ENCODE data around the gene MELK. TPM values are rescaled to one million over a fixed set of nuclear protein-coding genes. Genes with fewer than 3 reads are reported as not detected.

MELK gene
- total RNA-seq, 2 experiments from 2014 or later = 53.9 to 55.3 TPM

DNA sequence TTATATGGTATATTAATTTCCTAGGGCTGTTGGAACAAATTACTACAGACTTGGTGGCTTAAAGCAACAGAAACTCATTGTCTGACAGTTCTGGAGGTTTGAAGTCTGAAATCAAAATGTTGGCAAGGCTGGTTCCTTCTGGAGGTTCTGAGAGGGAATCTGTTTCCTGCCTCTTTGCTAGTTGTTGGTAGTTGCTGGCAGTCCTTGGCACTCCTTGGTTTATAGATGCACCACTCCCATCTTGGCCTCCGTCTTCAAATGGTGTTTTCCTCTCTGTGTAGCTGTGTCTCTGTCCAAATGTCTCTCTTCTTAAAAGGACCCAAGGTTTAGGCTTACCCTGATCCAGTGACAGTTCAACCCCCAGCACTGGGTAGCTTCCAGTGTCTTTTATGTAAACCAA, 17.5 kb downstream of the MELK start:
- Mint-ChIP-seq H3K4me1 (ENCODE audit: low read depth) (no peaks in the 10 kb centered on the region), H3K36me3 (ENCODE audit: low read depth) (peaks cover 39% of the 10 kb centered on the region), H3K4me3 (no peak overlapping the region), H3K9me3 (no peaks in the 10 kb centered on the region), H3K27me3 (ENCODE audit: low read depth) (no peaks in the 10 kb centered on the region), H3K27ac (no peak overlapping the region)
- intact Hi-C loops (cut with micrococcal nuclease) = loop anchor here (10.0 kb wide), 1 partner anchor 65 kb away; no protein-coding TSS in a partner anchor
- CTCF ChIA-PET = no interaction called here
- no peak for DNase-seq

- CTCF ChIA-PET = interaction anchor here (0.6 kb wide), 2 partner anchors 154 to 208 kb away, joined by 3 to 4 read pairs; no protein-coding TSS in a partner anchor
- no peaks in the 10 kb centered on the region for H3K9me3 Mint-ChIP-seq
- no peak overlapping the region for H3K4me3 Mint-ChIP-seq
- H3K27ac Mint-ChIP-seq = no peak overlapping the region
- intact Hi-C loops (cut with micrococcal nuclease) = loop anchor here (10.0 kb wide), 1 partner anchor 62 kb away; no protein-coding TSS in a partner anchor
- H3K36me3 Mint-ChIP-seq (ENCODE audit: low read depth) = peaks cover 53% of the 10 kb centered on the region
- no peaks in the 10 kb centered on the region for H3K27me3 Mint-ChIP-seq (ENCODE audit: low read depth)
- no peak for DNase-seq
- H3K4me1 Mint-ChIP-seq (ENCODE audit: low read depth) = no peaks in the 10 kb centered on the region
Measured at GRCh38 chr9:36592801-36593583, 20.3 kb downstream of the MELK start.

DNA sequence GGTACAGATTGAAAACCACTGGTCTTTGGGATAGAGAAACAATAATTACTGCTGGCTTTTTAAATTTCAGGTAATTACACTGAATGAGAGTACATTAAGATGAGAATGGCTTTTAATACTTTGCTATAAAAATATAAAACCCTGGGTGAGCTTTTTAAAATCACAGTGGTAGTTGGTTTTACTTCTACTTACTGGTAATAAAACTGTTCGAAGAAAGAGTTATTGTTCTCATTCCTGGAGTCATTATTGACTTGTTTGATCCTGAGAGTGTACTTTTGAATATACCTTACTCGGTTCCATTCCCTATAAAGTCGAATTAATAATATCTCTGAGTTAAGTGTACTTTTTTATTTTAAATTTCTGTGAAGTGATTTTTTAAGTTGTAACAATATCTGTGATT, 21.5 kb downstream of the MELK start:
- Mint-ChIP-seq H3K27me3 (ENCODE audit: low read depth) (no peaks in the 10 kb centered on the region), H3K4me1 (ENCODE audit: low read depth) (no peaks in the 10 kb centered on the region), H3K9me3 (no peaks in the 10 kb centered on the region), H3K36me3 (ENCODE audit: low read depth) (peaks cover 54% of the 10 kb centered on the region), H3K4me3 (no peak overlapping the region), H3K27ac (no peak overlapping the region)
- CTCF ChIA-PET = interaction anchor here (1.1 kb wide), 1 partner anchor 187 kb away, joined by 3 read pairs; no protein-coding TSS in a partner anchor
- DNase-seq = no peak
- intact Hi-C loops (cut with micrococcal nuclease) = loop anchor here (10.0 kb wide), 1 partner anchor 61 kb away; no protein-coding TSS in a partner anchor

GRCh38 chr9:36597412-36598178, 24.9 kb downstream of the MELK start:
- Mint-ChIP-seq H3K9me3 (no peaks in the 10 kb centered on the region), H3K36me3 (ENCODE audit: low read depth) (peaks cover 48% of the 10 kb centered on the region), H3K27ac (no peak overlapping the region)

GRCh38 chr9:36598273-36598672, 25.6 kb downstream of the MELK start:
- H3K9me3 Mint-ChIP-seq = no peaks in the 10 kb centered on the region
- H3K4me3 Mint-ChIP-seq = no peak overlapping the region
- H3K27me3 Mint-ChIP-seq (ENCODE audit: low read depth) = no peaks in the 10 kb centered on the region
- CTCF ChIA-PET = interaction anchor here (0.5 to 0.8 kb wide), 3 partner anchors 34 to 42 kb away, joined by 3 read pairs; no protein-coding TSS in a partner anchor
- DNase-seq = no peak
- no peaks in the 10 kb centered on the region for H3K4me1 Mint-ChIP-seq (ENCODE audit: low read depth)
- H3K36me3 Mint-ChIP-seq (ENCODE audit: low read depth) = peaks cover 51% of the 10 kb centered on the region
- no peak overlapping the region for H3K27ac Mint-ChIP-seq
- intact Hi-C loops (cut with micrococcal nuclease) = loop anchor here (10.0 kb wide), 1 partner anchor 57 kb away; no protein-coding TSS in a partner anchor

More at GRCh38 chr9:36597412-36598178, 24.9 kb downstream of the MELK start:
- DNase-seq = no peak
- intact Hi-C loops (cut with micrococcal nuclease) = loop anchor here (10.0 kb wide), 1 partner anchor 57 kb away; no protein-coding TSS in a partner anchor
- H3K27me3 Mint-ChIP-seq (ENCODE audit: low read depth) = no peaks in the 10 kb centered on the region
- no peaks in the 10 kb centered on the region for H3K4me1 Mint-ChIP-seq (ENCODE audit: low read depth)
- H3K4me3 Mint-ChIP-seq = no peak overlapping the region
- CTCF ChIA-PET = interaction anchor here (0.6 kb wide), 2 partner anchors 33 to 1468 kb away, joined by 3 to 4 read pairs; no protein-coding TSS in a partner anchor

DNA sequence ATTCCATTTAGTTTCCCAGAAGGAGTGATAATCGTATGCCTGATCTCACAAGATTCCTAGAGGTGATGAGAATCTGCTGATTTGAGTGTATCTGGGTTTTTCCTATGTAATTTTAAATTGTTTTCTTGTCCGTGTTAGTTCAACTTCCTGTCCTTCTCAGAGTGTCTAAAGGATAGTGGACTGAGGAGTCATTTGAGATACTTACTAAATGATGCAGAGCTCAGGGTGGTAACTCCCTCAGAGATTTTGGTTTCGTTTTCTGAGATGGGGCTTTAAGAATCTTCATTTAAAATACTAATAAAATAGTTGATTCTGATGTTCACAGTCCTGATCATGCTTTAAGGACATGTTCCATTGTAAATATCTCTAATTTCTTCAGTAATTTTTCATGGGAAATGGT, 30.3 kb downstream of the MELK start:
- Mint-ChIP-seq H3K4me1 (ENCODE audit: low read depth) (no peaks in the 10 kb centered on the region), H3K27me3 (ENCODE audit: low read depth) (no peaks in the 10 kb centered on the region), H3K9me3 (no peaks in the 10 kb centered on the region), H3K27ac (no peak overlapping the region), H3K4me3 (no peak overlapping the region), H3K36me3 (ENCODE audit: low read depth) (peaks cover 54% of the 10 kb centered on the region)
- CTCF ChIA-PET = no interaction called here
- intact Hi-C loops (cut with micrococcal nuclease) = no loop called here
- no peak for DNase-seq

DNA sequence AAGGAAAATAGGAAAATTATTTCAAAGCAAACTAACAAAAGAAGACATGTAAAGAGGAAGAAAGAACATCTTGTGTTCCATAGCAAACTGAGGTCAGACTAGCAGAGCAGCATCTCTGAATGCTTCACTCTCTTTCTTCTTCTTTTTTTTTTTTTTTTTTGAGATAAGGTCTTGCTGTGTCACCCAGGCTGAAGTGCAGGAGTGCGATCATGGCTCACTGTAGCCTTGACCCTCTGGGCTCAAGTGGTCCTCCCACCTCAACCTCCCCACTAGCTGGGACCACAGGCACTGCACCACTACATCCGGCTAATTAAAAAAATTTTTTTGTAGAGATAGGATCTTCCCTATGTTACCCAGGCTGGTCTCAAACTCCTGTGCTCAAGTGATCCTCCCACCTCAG, 36.6 kb downstream of the MELK start:
- Mint-ChIP-seq H3K9me3 (no peaks in the 10 kb centered on the region), H3K4me3 (no peak overlapping the region), H3K27ac (no peak overlapping the region), H3K36me3 (ENCODE audit: low read depth) (peaks cover 45% of the 10 kb centered on the region), H3K4me1 (ENCODE audit: low read depth) (no peaks in the 10 kb centered on the region), H3K27me3 (ENCODE audit: low read depth) (no peaks in the 10 kb centered on the region)
- intact Hi-C loops (cut with micrococcal nuclease) = no loop called here
- CTCF ChIA-PET = interaction anchor here (1.9 kb wide), 1 partner anchor 119 kb away, joined by 5 read pairs; no protein-coding TSS in a partner anchor
- no peak for DNase-seq

DNA sequence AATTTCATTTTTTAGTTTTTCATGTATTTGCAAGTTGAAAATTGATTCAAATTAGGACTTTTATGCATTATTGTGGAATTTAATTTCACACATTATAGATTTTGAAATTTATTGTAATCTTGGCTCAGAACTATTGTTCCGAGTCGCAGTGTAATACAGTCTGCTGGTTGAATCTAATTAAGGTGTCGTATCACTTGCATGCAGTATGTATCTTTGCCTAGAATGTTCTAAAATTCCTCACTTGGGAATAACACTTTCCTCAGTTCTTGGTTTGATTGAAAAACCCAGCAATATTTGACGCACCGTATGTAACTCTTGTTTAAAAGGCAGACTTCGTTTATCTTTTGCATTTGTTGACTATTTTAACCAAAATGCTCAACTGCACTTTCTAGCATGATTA, 49.4 kb downstream of the MELK start:
- Mint-ChIP-seq H3K4me3 (no peak overlapping the region), H3K27ac (no peak overlapping the region), H3K27me3 (ENCODE audit: low read depth) (no peaks in the 10 kb centered on the region), H3K9me3 (no peaks in the 10 kb centered on the region), H3K4me1 (ENCODE audit: low read depth) (no peaks in the 10 kb centered on the region), H3K36me3 (ENCODE audit: low read depth) (peaks cover 3% of the 10 kb centered on the region)
- no peak for DNase-seq
- intact Hi-C loops (cut with micrococcal nuclease) = no loop called here
- CTCF ChIA-PET = interaction anchor here (1.4 kb wide), 1 partner anchor 10 kb away, joined by 4 read pairs; no protein-coding TSS in a partner anchor

GRCh38 chr9:36623280-36623679, 50.6 kb downstream of the MELK start:
- DNase-seq = no peak
- no peak overlapping the region for H3K27ac Mint-ChIP-seq
- CTCF ChIA-PET = interaction anchor here (0.7 kb wide), 1 partner anchor 105 kb away, joined by 3 read pairs; no protein-coding TSS in a partner anchor
- intact Hi-C loops (cut with micrococcal nuclease) = no loop called here
- H3K9me3 Mint-ChIP-seq = no peaks in the 10 kb centered on the region
- no peak overlapping the region for H3K4me3 Mint-ChIP-seq
- H3K36me3 Mint-ChIP-seq (ENCODE audit: low read depth) = peaks cover 2% of the 10 kb centered on the region
- no peaks in the 10 kb centered on the region for H3K4me1 Mint-ChIP-seq (ENCODE audit: low read depth)
- no peaks in the 10 kb centered on the region for H3K27me3 Mint-ChIP-seq (ENCODE audit: low read depth)

DNA sequence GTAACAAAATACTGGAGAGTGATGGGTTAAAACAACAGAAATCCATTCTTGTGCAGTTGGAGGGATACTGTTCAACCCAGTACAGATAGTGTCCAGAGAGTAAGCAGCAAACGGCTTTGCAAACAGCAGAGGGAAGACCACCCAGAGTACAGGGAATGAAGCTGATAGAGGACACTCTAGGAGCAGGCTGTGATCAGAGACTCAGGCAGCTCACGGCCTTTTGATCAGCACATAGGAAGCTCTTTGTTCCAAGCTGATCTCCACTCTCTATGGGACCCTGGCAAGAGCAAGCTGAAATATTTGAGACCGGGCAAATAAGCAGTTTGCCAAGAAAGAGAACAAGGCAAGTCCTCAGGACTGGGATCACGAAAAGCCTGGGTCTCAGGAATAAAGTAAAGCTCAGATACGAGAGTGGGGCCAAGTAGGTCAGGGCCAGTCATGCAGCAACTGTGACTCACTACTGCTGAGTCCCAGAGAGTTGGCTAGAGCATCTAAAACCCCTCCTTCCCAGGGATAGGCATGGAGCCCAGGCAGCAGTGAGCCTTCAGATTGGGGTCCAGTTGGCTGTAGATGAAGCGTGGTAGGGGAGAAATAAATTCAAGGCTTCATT, 52.4 kb downstream of the MELK start:
- H3K9me3 Mint-ChIP-seq = no peaks in the 10 kb centered on the region
- H3K4me3 Mint-ChIP-seq = no peak overlapping the region
- CTCF ChIA-PET = interaction anchor here (0.5 to 0.9 kb wide), 3 partner anchors 14 to 104 kb away, joined by 3 read pairs; no protein-coding TSS in a partner anchor

DNA sequence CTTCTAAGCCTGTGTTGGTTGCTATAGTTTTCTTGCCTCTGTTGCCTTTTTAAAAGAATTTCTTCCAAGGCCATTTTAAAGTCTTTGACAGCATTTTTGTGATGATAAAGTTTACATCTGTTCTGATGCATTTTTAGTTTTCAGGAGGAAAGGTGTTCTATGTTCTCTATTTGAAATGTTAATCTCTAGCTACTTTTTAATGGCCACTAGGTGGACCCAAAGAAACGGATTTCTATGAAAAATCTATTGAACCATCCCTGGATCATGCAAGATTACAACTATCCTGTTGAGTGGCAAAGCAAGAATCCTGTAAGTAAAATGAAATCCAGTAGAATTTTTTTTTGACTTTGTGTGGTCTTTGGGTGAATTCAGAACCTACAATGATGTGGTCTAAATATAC, 60.2 kb downstream of the MELK start:
- Mint-ChIP-seq H3K9me3 (no peaks in the 10 kb centered on the region), H3K27me3 (ENCODE audit: low read depth) (no peaks in the 10 kb centered on the region)
- CTCF ChIA-PET = interaction anchor here (0.9 to 1.7 kb wide), 3 partner anchors 23 to 98 kb away, joined by 3 to 12 read pairs (median 4); no protein-coding TSS in a partner anchor

More for the DNA sequence above, 52.4 kb downstream of the MELK start:
- Mint-ChIP-seq H3K27me3 (ENCODE audit: low read depth) (no peaks in the 10 kb centered on the region), H3K4me1 (ENCODE audit: low read depth) (no peaks in the 10 kb centered on the region), H3K36me3 (ENCODE audit: low read depth) (peaks cover 5% of the 10 kb centered on the region), H3K27ac (no peak overlapping the region)
- intact Hi-C loops (cut with micrococcal nuclease) = no loop called here
- no peak for DNase-seq

More for the DNA sequence above, 60.2 kb downstream of the MELK start:
- H3K36me3 Mint-ChIP-seq (ENCODE audit: low read depth) = peaks cover 29% of the 10 kb centered on the region
- no peaks in the 10 kb centered on the region for H3K4me1 Mint-ChIP-seq (ENCODE audit: low read depth)
- no peak overlapping the region for H3K4me3 Mint-ChIP-seq
- intact Hi-C loops (cut with micrococcal nuclease) = loop anchor here (1.0 kb wide), 1 partner anchor 96 kb away; no protein-coding TSS in a partner anchor
- DNase-seq = no peak
- no peak overlapping the region for H3K27ac Mint-ChIP-seq
